ENCODE data around the gene WNT11. TPM values are rescaled to one million over a fixed set of nuclear protein-coding genes. Genes with fewer than 3 reads are reported as not detected.
A peak's percentile ranks its signal among the peaks of the same experiment; 100 is the strongest.

Gene WNT11
- total RNA-seq, 1 experiment from 2014 or later, result 0.97 TPM

DNA sequence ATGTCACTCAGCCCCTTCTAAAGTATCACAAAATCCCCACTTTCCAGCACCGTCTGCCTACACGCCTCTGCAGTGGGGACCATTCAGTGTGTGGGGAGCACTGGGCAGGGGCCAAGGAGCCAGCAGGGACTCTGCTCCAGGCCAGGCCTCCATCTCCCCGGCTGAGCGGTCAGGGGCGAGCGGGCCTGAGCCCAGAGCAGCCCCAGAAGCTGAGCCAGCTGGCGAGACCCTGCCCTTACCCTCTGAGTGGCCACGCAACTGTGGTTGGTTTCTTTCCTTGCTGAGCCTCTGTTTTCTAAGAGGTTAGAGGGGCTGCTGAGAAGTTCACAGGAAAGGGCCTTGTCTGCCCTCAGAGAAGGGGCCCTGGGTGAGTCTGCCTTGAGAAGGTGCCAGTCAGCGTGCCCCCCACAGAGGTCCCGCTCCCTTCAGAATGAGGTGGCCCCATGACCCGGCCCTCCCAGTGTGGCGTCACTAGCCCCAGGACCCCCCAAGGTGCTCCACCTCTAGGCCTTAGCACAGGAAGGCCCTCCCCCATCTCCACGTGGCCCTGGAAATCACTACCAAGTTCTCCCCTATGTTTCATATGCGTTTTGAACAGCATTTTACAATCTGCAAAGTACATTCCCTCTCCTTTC is 46.9 kb downstream of the WNT11 start:
- no peak for DNase-seq (ENCODE audit: extremely low read depth, low read depth)

DNA sequence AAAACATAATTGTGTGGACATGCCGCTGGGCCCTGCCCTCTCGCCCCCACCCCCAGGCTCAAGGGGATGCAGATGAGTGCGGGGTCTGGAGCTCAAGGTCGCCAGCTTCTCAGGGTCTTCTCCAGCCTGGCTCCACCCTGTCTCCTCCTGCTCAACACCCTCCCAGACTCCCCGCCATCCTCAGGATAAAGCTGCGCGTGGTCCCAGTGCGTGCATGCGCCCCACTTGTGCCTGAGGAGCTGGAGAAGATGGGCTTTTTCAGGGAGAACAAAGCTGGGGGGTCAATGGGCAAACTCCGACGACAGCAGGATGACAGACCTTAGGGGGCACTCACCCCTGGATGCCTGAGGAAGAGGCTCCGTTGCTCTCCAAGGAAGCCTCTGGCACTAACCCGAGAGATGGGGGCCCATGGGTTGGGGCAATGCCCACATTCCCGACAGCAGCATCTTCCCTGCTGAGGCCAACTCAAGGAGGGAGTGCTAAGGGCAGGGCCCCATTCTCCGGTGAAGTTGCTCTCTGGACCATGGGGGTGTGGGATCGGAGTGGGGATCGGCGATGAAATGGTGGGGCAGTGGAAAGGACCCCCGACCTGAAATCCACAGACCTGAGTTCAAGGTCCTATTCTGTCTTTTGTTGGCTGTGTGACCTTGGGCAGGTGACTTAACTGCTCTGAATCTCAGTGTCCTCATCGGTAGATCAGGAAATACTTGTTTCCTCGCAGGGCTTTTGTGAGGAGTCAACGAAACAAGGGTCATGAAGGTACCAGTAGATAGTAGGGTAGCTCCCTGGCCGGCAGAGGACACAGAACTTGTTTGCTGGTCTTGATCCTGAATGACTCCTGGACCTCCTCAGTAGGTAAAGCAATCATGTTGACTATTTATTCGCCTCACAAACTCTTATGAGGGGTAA is 47.7 kb downstream of the WNT11 start:
- no peak for DNase-seq (ENCODE audit: extremely low read depth, low read depth)

DNA sequence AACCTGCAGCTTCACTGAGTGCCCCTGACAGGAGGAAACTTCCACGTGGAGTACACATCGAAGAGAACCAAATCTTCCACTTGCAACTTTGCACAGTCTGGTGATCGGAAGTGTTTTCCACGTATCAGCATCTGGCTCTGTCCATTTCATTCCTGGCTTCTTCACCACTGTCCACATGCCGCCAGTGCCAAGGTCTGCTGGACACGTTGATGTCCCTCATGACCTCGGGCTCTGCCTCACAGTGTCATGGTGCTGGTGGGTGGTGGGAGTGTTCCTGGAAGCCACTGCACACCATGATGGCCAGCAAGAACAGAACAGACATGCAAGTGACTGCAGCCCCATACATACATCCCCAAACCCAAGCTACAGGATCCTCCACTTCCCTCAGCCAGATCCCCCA is 48.4 kb downstream of the WNT11 start:
- DNase-seq (ENCODE audit: extremely low read depth, low read depth), result no peak

DNA sequence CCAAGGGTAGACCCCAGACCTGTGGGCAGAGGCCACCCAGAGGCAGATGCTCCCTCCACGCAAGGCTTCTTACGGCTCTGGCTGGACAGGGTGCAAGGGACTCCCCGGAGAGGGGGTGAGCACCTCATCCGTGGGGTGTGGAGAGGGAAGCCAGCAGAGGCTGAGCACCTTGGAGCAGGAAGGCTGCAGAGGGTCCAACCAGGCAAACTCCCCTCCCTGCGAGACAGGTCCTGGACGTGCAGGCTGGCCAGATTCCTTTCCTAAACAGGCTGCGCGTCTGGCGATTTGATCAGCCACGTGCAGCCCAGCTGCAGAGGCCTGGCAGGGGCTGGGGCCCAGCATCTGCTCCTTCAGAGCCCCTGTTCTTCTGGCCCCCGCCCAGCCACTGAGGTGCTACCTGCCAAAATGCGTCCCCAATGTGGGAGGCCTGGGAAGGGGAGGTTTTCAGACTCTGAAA is 49.3 kb downstream of the WNT11 start:
- no peak for DNase-seq (ENCODE audit: extremely low read depth, low read depth)

DNA sequence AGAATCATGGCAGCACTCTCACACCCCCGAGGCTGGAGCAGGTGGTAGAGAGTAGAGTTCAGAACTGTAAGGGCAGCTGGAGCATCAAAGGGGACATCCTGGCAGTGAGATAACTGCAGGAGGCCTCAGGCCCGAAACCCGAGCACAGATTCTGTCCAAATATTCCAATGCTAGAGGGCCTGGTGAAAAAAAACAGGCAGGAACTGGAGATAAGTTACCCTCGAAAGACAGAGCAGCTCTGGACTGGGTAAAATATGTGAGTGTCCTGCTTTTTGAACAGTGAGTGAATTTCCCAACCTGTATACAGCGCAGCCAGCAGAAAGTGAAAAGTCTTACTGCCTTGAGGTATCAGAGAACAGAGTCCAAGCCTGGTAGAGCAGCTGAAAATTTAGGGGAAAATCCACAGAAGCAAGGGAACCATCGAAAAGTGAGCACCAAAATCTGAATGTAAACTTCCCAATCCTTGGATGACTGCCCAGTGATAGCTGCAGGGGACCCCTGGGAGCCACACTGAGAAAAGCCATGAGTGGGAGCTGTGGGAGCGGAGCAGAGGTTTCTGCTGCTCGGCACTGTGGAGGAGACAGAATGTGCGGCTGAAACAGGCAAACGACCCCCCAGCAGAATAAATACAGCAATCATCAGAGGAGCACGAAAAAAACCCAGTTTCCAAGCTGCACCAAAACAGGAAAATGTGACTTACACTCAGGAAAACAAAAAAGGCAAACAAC is 50.6 kb downstream of the WNT11 start:
- DNase-seq (ENCODE audit: extremely low read depth, low read depth), result no peak

DNA sequence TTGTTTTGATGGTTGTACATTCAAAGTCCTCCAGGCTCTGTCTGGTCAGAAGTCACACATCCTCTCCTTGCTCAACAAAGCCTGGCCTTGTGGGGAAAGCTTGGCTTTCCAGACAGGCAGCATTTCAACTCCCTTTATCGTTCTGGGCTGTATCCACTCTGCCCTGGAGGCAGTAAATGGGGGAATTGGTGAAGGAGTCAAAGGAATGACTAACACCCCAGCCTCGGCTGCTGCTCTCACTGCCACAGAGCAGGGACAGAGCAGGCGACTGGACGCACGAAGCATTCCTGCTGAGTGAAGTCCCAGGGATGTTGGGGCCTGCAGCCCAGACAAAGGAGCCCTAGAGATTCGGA is 52.8 kb downstream of the WNT11 start:
- DNase-seq (ENCODE audit: extremely low read depth, low read depth), result no peak

DNA sequence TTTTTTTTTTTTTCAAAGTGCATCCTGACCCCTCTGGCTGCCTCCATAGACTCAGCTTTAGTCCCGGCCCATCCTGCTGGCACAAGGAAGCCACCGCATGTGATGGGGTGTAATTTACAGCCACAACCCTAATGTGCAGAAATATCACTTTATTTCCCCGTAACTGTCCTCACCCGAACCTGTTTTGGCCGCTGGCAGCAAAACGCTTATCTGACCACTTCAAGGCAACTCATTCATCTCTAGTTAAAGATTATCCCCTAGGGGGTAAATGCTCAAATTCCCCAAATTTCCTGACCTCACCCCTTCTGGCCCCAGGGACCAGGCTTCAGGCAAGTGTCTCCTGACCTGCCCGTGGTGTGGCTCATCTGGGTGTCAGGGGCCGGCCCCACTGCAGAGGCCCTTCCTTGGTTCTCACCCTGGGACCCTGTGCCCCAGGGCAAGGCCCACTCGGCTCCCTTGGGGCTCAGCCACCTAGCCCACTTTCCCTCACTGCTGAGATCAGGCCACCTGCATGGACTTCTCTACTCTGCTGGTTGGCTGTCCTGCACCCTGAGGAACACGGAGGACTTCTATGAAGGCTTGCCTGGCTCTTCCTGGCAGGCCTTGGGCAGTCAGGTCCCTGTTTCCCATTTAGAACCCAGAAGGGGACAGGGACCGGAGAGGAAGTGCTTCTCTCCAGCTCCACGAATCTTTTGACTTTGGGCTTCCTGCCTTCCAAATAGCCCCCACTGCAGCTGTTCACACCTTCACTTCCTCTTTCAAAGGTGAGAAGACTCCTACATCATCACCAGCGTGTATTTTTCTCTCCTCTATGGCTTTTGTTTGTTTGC is 53.3 kb downstream of the WNT11 start:
- no peak for DNase-seq (ENCODE audit: extremely low read depth, low read depth)

DNA sequence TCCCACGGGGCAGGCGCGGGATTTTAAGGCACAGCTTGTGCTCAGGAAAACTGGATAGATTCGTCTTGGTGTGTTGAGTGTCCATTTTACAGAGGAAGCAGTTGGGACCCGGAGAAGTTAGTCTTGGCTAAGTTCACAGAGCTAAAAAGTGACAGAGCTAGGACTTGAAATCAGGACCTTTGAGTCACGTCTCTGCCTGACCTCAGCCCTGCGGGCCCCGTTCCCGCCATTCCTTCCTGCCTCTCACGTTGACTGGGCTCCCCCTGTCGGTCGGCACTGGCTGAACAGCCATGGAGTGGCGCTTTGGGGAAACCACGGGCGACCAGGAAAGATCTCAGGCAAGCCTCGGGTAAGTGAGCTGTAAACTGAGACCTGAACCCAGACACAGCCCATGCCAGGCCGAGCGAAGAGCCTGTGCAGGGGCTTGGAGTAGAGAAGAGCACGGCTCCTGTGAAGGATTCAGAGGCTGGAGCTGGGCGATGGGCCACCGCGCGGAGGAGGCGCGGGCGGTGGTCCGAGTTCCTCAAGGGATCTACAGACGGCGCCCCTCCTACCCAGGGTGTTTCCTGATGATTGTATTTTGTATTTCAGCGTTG is 54.1 kb downstream of the WNT11 start:
- peak; percentile 67 for DNase-seq (ENCODE audit: extremely low read depth, low read depth)

DNA sequence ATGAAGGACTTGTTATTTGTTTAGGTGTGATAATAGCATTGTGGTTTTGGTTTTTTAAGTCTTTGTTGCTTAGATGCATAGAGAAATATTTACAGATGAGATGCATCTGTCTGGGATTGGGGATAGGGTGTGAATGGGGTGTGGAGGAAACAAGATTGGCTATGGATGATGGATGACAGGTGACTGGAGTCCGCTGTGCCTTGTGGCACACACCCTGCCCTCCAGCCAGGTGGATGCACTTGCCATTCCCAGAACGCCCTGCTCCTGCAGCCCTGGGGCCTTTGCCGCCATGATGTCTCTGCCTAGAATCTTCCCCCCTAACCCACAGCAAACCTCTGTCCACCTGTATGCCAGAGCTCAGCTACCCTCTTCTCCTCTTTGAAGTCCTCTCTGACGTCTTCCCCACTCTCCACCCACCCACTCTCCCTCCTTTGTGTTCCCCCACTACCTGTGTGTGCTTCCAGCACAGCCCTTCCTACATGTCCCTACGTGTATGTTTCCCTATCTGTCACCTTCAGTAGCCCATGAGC is 54.7 kb downstream of the WNT11 start:
- DNase-seq (ENCODE audit: extremely low read depth, low read depth), result no peak

DNA sequence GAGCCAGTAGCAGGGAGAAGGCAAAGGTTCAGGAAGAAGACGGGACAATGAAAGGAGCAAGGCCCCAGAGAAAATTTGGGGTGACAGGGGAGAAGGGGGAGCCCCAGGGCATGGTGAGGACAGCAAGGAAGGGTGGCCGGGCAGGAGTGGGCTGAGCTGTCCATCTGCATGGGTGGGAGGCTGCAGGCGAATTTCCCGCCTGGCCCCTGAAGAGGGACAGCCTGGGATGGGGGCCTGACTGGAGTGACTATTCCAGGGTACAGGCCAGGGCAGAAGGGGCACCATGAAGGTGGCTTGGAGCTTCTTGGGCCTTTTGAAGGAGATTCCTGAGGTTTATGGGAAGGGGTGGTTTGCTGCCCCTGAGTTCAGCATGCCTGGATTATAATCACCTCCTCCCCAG is 56.2 kb downstream of the WNT11 start:
- no peak for DNase-seq (ENCODE audit: extremely low read depth, low read depth)

DNA sequence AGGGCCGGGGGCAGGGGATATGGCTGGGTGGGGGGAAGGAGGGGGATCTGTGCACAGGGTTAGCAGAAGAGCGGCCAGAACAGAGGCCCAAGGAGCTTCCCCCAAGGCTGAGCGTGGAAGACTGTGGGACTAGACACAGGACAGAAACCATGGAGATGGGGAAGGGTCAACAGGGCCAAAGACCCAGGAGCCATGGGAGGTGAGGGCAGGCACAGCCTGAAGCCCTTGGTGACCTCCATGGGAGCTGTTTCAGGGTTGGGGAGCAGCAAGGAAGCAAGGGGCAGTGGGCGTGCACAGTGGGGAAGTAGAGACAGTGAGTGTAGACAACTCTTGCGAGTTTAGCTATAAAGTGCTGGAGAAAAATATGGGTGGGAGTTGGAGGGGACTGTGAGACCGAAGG is 56.6 kb downstream of the WNT11 start:
- DNase-seq (ENCODE audit: extremely low read depth, low read depth), result no peak

DNA sequence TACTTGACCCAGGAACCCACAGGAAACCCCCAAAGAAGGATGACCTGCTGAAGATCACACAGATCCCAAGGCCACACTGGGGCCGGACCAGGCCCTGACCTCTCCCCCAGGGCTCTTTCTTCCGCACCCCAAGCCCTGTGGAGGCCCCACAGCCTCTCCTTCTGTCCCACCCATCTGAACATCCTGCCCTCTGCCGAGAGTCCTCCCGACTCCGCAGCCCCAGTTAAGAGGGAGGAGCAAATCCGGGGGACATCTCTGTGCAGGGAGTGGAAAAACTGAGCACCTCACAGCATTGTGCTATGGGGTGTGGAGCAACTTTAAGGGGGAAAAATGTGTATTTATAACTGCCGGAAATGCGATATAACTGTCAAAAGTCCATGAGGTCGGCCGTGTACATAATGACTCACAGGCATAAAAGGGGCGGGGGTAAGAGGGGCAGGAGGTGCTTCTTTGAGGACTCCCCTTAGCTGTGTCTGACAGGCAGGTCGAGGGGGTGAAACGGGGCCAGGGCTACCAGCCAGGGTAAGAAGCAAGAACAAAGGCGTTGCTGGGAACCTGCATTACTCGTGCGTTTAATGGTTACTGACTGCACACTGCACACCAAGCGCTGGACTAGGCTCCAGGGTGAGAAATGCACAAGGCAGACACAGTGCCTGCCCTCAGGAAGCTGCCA is 57.2 kb downstream of the WNT11 start:
- no peak for DNase-seq (ENCODE audit: extremely low read depth, low read depth)

DNA sequence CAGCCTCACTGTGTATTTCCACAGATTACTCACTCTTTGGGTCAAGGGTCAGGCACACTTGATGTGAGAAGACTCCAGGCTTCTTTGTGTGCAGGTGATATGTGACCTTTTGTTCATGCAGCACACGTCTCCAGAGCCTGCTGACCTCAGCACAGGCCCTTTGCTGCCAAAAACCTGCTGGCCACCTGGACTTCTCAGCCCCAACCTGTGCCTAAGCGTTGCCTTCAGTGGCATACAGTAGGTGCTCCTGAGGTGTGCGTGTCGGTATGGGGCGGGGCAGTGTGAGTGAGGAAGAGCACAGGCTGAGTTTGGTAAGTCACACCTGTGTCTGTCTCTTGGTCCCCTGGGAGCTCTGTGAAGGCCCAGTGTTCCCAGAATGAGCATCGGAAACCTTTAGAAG is 58.1 kb downstream of the WNT11 start:
- DNase-seq (ENCODE audit: extremely low read depth, low read depth), result no peak

DNA sequence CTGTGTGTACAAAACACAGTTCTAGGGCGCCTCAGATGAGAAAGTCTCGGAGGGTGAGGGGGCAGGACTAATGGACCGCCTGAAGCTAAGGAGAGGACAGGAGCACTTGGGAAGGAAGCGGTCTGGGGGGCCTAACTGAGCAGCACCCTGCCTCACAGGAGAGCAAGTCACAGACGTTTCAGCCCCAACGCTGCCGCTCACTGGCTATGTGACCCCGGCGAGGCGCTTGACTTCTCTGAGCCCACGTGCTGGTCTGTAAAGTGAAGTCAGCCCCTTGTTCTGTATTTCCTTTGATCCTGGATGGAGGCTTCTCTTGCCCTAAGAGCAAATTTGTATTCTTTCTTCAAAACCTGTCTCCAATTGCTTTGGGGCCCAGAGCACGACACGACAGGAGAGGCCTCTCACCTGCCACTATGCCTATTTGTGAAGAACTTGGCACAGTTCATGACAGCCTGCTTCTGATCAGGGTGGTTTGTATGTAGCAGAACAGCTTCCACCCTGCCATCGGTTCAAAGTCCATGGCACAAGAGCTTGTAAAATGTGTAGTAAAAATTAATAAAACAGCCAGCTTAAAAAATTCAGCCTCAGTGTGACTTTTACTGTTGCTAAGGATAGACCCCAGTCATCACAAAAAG is 59.1 kb downstream of the WNT11 start:
- DNase-seq (ENCODE audit: extremely low read depth, low read depth), result no peak

DNA sequence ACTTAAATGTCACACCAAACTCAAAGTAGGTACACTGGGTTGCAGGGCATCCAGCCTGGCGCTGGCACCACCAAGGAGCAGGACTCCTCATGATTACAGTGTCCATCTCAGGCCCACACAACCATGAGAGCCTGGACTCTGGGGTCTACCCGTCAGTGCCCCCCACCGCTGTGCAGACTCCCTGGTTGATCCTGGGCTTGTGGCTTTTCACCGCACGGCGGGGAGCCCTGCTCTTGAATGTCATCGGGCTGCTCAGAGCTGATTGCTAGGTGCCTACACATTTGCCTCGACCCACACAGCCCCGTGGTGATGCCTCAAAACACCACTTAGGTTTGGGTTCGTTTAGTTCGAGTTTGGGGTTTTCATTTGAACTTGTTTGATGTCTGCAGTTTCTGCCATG is 63.0 kb downstream of the WNT11 start:
- no peak for DNase-seq (ENCODE audit: extremely low read depth, low read depth)

DNA sequence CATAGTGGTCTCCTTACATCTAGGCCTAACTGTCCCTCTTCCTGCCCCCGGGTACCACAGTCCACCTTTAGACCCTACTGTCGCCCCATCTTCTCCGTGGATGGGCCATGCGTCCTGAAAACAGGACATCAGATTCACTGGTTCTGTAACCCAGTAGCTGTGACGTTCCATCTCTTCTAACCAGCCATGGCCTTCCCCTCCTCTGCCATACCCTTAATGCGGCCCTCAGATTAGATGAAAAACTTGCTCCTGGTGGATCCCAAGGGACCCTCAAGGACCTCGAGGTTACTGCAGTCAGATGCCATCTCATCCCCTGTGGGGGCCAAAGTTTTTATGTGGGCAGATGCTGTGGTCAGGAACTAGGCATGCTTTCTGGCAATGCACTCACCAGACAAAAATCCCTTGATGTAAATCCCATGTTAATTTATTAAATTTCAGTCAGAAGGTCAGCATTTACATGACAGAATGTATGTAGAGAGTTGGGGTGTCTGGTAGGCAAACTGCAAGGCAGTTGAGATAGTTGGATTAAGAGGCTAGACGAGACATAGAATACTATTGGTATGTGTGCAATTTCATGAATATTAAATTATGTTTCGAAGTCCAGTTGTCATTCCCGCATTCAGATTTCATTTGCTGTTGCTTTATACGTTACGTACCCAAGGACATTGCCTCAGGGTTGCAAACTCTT is 64.3 kb downstream of the WNT11 start:
- DNase-seq (ENCODE audit: extremely low read depth, low read depth), result no peak

DNA sequence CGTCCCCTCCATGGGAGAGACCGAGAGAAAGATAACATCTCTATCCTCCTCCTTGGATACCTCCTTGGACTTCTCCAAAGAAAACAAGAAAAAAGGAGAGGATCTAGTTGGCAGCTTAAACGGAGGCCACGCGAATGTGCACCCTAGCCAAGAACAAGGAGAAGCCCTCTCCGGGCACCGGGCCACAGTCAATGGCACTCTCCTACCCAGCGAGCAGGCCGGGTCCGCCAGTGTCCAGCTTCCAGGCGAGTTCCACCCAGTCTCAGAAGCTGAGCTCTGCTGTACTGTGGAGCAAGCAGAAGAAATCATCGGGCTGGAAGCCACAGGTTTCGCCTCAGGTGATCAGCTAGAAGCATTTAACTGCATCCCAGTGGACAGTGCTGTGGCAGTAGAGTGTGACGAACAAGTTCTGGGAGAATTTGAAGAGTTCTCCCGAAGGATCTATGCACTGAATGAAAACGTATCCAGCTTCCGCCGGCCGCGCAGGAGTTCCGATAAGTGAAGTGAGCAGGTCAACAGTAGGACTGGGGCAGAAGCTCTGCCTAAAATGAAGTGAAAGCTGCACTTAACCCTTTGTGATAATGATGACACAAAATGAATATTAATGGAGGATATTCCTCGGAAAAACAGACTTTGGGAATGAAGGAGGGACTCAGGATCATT is 65.3 kb downstream of the WNT11 start:
- DNase-seq (ENCODE audit: extremely low read depth, low read depth), result no peak

DNA sequence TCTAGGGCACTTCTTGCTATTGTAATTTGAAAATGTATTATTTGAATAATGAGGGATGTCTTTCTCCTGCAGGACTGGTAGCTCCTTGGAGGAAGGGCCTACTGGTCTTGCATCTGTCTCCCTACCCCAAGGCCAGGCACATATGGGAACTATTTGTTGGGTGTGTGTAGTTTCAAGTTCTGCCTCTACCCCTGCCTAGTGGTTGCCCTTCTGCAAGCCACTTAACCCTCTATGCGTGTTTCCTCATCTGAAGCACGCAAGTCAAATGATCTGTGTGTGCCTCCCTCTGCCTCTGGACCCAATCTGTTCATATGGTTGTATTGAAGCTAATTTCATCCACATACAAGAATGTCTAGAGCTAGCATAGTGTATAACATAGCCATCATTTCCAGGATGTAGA is 67.0 kb downstream of the WNT11 start:
- no peak for DNase-seq (ENCODE audit: extremely low read depth, low read depth)

Data from NCI-H460 (cell line).